Skeletal muscle cell (primary cell): ENCODE measurements around the gene CAMK2B.

Source experiments
- DNase-seq: peaks from one replicate; pipeline ENCODE4 v3.0.0-alpha.2; 2010; ENCODE audit warnings: low read depth
- H3K4me3 ChIP-seq: 2 replicates; pipeline ENCODE4 v1.5.1; 2011; ENCODE audit warnings: low read depth, mild to moderate bottlenecking, control low read depth, low read length, moderate library complexity

Gene CAMK2B

GRCh38 chr7:44313016-44313415 lies 12.4 kb downstream of the CAMK2B start:
- DNase-seq = no peak

GRCh38 chr7:44311561-44312495 lies 13.6 kb downstream of the CAMK2B start:
- no peak for DNase-seq
- H3K4me3 ChIP-seq = no peak overlapping the region

More at GRCh38 chr7:44313016-44313415, 12.4 kb downstream of the CAMK2B start:
- H3K4me3 ChIP-seq = no peak overlapping the region

- DNase-seq = no peak
- H3K4me3 ChIP-seq = peak overlapping the region; percentile 42
These were observed 15.1 kb downstream of the CAMK2B start for GRCh38 chr7:44310221-44310848.

GRCh38 chr7:44309271-44310091 lies 15.9 kb downstream of the CAMK2B start:
- H3K4me3 ChIP-seq = peak overlapping the region; percentile 42
- peak; percentile 11 for DNase-seq

- H3K4me3 ChIP-seq = no peak overlapping the region
- DNase-seq = no peak
These were observed 16.7 kb downstream of the CAMK2B start for GRCh38 chr7:44308596-44309270.

GRCh38 chr7:44307905-44308595 lies 17.3 kb downstream of the CAMK2B start:
- no peak overlapping the region for H3K4me3 ChIP-seq
- no peak for DNase-seq

- H3K4me3 ChIP-seq = no peak overlapping the region
- no peak for DNase-seq
These were observed 18.0 kb downstream of the CAMK2B start for GRCh38 chr7:44307301-44307900.

- DNase-seq = no peak
- no peak overlapping the region for H3K4me3 ChIP-seq
These were observed 18.8 kb downstream of the CAMK2B start for GRCh38 chr7:44306606-44307005.

- no peak for DNase-seq
- no peak overlapping the region for H3K4me3 ChIP-seq
These were observed 19.6 kb downstream of the CAMK2B start for GRCh38 chr7:44305564-44306507.

- no peak overlapping the region for H3K4me3 ChIP-seq
- DNase-seq = no peak
These were observed 30.9 kb downstream of the CAMK2B start for GRCh38 chr7:44294325-44295069.

GRCh38 chr7:44293561-44294324 lies 31.7 kb downstream of the CAMK2B start:
- no peak for DNase-seq
- no peak overlapping the region for H3K4me3 ChIP-seq

- no peak overlapping the region for H3K4me3 ChIP-seq
- DNase-seq = no peak
These were observed 32.4 kb downstream of the CAMK2B start for GRCh38 chr7:44292876-44293560.

- DNase-seq = no peak
- no peak overlapping the region for H3K4me3 ChIP-seq
These were observed 33.0 kb downstream of the CAMK2B start for GRCh38 chr7:44292420-44292817.

- DNase-seq = no peak
- H3K4me3 ChIP-seq = no peak overlapping the region
These were observed 33.5 kb downstream of the CAMK2B start for GRCh38 chr7:44291733-44292419.
